Tibial nerve (tissue), 4 donors: ENCODE data around the gene TMEM272.

Experiments
- EP300 ChIP-seq, 2 donors: sonication (generic); formaldehyde crosslinking; IDR thresholded peaks; one replicate each; pipeline ENCODE4 v1.6.1; 2017; ENCODE audit warnings: antibody characterized with exemption in 2 of 2, mild to moderate bottlenecking in 1 of 2
- POLR2A ChIP-seq, 2 donors: fragments of 450-650 bp; IDR thresholded peaks; one replicate each; pipeline ENCODE4 v1.6.1; 2017; ENCODE audit warnings: antibody characterized with exemption in 2 of 2, mild to moderate bottlenecking in 2 of 2, moderate library complexity in 2 of 2
- TF ChIP-seq, protein P1 (sequence below), 5 experiments: fragments of 200-600 bp in 3 of 5; fragments of 450-650 bp in 2 of 5; sonication (generic) in 3 of 5; IDR thresholded peaks; one replicate each; pipeline ENCODE4 v1.5.1; 2016 to 2019; ENCODE audit warnings: antibody characterized with exemption in 5 of 5, mild to moderate bottlenecking in 3 of 5, moderate library complexity in 2 of 5

DNA sequence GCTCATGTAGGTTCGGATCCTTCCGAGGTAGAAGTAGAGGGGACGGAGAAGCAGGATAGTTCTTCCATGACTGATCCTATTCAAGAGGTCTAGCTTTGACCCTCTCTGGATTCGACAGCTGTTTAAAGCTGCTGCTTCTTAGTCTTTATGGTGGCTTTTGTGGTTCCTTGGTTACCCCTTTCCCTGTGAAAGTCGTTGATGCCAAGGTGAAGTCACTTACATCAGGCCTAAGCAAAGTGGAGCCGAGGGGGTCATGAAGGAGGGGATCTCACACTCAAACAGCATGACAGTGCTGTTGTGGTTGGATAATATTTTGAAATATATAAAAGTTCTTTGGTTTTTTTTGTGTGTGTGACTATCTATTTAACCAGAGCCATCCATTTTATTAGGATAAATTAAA, 24.9 kb upstream of the TMEM272 start:
- TF ChIP-seq, protein P1, sequence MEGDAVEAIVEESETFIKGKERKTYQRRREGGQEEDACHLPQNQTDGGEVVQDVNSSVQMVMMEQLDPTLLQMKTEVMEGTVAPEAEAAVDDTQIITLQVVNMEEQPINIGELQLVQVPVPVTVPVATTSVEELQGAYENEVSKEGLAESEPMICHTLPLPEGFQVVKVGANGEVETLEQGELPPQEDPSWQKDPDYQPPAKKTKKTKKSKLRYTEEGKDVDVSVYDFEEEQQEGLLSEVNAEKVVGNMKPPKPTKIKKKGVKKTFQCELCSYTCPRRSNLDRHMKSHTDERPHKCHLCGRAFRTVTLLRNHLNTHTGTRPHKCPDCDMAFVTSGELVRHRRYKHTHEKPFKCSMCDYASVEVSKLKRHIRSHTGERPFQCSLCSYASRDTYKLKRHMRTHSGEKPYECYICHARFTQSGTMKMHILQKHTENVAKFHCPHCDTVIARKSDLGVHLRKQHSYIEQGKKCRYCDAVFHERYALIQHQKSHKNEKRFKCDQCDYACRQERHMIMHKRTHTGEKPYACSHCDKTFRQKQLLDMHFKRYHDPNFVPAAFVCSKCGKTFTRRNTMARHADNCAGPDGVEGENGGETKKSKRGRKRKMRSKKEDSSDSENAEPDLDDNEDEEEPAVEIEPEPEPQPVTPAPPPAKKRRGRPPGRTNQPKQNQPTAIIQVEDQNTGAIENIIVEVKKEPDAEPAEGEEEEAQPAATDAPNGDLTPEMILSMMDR (IDR thresholded peaks at IDR 0.05) = no peak
- TF ChIP-seq EP300 (IDR thresholded peaks at IDR 0.05) (no peak), POLR2A (IDR thresholded peaks at IDR 0.05) (no peak)
